ENCODE results near the gene RALGPS2. TPM values are rescaled to one million over a fixed set of nuclear protein-coding genes. Genes with fewer than 3 reads are reported as not detected.
A peak's percentile ranks its signal among the peaks of the same experiment; 100 is the strongest.

The RALGPS2 gene
- total RNA-seq, 1 experiment from 2014 or later = 38.0 TPM

GRCh38 chr1:178692564-178693327 is 32.3 kb upstream of the RALGPS2 start:
- DNase-seq (ENCODE audit: low spot score) = no peak
- CTCF ChIA-PET = interaction anchor here (1.4 kb wide), 1 partner anchor 191 kb away, joined by 4 read pairs; no protein-coding TSS in a partner anchor
- no peaks in the 10 kb centered on the region; the same call in 1 of the 2 replicates for H3K27me3 Mint-ChIP-seq (ENCODE audit: low read depth)
- no peaks in the 10 kb centered on the region for H3K36me3 Mint-ChIP-seq
- no peak for ATAC-seq
- H3K9me3 Mint-ChIP-seq = no peaks in the 10 kb centered on the region
- POLR2A ChIA-PET = no interaction called here
- H3K4me3 Mint-ChIP-seq = no peak overlapping the region
- TF ChIP-seq GRHL2 (CRISPR knock-in tag; IDR thresholded peaks at IDR 0.05; ENCODE audit: insufficient replicate concordance, severe bottlenecking) = no peak
- peaks cover 11% of the 10 kb centered on the region for H3K4me1 Mint-ChIP-seq
- no peak overlapping the region for H3K27ac Mint-ChIP-seq

DNA sequence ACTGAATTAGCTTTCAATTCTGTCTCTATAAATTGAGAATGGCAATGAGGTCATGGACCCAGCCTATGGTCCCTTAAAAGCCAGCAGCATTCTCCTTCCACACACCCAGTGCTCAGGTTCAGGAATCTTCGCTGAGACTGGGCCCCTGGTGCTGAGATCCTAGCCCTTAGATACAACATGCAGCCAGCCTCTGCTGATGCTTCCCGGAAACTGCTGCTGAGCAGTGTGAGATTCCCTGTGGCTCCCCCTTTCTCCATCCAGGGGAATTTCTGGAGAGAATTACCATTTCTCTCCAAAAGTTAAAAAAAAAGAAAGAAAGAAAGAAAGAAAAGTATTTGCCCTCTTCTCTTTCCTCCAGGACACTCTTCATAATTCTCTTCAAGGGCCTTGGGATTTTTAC is 31.7 kb upstream of the RALGPS2 start:
- Mint-ChIP-seq H3K4me3 (no peak overlapping the region), H3K4me1 (peaks cover 11% of the 10 kb centered on the region), H3K27me3 (ENCODE audit: low read depth) (no peaks in the 10 kb centered on the region; the same call in 1 of the 2 replicates), H3K27ac (peak overlapping the region; percentile 36; the same call in 1 of the 2 replicates), H3K36me3 (no peaks in the 10 kb centered on the region), H3K9me3 (no peaks in the 10 kb centered on the region)
- ATAC-seq = peak; percentile 100
- DNase-seq (ENCODE audit: low spot score) = peak; percentile 47
- ChIA-PET CTCF (interaction anchor here (1.4 kb wide), 1 partner anchor 192 kb away, joined by 4 read pairs; no protein-coding TSS in a partner anchor), POLR2A (no interaction called here)
- TF ChIP-seq ZNF416 (CRISPR knock-in tag; IDR thresholded peaks at IDR 0.05) (no peak), ETV6 (CRISPR knock-in tag; IDR thresholded peaks at IDR 0.05) (peak; percentile 58; the same call in 1 of the 2 replicates), USF2 (CRISPR knock-in tag; IDR thresholded peaks at IDR 0.05) (no peak)

DNA sequence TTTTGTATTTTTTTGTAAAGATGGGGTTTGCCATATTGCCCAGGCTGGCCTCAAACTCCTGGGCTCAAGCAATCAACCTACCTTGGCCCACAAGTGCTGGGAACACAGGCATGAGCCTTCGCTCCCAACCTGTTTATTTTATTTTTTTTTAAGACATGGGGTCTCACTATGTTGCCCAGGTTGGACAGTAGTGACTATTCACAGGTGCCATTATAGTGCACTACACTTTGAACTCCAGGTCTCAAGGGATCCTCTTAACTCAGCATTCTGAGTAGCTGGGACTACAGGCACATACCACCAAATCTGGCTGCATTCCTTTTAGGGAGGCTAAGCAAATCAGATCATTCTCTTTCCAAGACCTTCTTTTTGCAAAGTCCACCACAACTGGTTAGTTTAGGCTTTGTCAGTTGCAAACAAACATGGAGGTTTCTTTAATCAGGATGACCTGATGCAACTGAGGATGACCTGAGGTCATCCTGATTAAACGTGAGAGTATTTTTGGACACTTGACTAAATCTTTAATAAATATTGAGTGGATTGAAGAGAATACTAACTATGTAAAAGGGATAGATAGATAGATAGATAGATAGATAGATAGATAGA is 30.0 kb upstream of the RALGPS2 start:
- H3K4me1 Mint-ChIP-seq = peaks cover 11% of the 10 kb centered on the region
- no peak for DNase-seq (ENCODE audit: low spot score)
- H3K4me3 Mint-ChIP-seq = no peak overlapping the region
- peak; percentile 63; the same call in 1 of the 2 replicates for TF ChIP-seq ZNF121 (CRISPR knock-in tag; IDR thresholded peaks at IDR 0.05)
- TF ChIP-seq, protein P1, sequence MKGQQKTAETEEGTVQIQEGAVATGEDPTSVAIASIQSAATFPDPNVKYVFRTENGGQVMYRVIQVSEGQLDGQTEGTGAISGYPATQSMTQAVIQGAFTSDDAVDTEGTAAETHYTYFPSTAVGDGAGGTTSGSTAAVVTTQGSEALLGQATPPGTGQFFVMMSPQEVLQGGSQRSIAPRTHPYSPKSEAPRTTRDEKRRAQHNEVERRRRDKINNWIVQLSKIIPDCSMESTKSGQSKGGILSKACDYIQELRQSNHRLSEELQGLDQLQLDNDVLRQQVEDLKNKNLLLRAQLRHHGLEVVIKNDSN (CRISPR knock-in tag; IDR thresholded peaks at IDR 0.05) = no peak
- no peak for ATAC-seq
- no peaks in the 10 kb centered on the region for H3K36me3 Mint-ChIP-seq
- no peaks in the 10 kb centered on the region; the same call in 1 of the 2 replicates for H3K27me3 Mint-ChIP-seq (ENCODE audit: low read depth)
- no peak overlapping the region for H3K27ac Mint-ChIP-seq
- CTCF ChIA-PET = no interaction called here
- H3K9me3 Mint-ChIP-seq = no peaks in the 10 kb centered on the region
- POLR2A ChIA-PET = no interaction called here

DNA sequence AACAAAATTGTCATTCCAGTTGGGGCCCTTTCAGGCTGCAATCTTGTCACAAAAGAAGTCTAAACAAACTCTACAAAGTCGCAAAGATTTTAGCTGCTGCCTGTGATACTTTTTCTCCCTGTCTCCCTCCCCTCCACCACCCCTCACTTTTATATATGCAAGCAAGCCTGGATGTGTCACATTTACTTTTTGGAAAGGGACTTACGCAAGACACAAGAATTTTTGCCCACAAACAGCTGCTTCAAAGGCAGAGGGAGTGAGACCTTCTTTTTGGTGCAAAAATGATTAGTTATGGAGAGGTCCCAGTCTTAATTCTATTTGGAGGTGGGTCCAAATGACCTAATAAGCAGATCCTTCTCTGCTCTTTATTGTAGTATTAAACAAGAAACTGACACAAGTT is 22.9 kb upstream of the RALGPS2 start:
- H3K27ac Mint-ChIP-seq = no peak overlapping the region
- DNase-seq (ENCODE audit: low spot score) (no peak), ATAC-seq (no peak)
- H3K9me3 Mint-ChIP-seq = no peaks in the 10 kb centered on the region
- H3K36me3 Mint-ChIP-seq = no peaks in the 10 kb centered on the region
- TF ChIP-seq SMAD4 (CRISPR knock-in tag; IDR thresholded peaks at IDR 0.05) = no peak
- TF ChIP-seq FOXP1 (CRISPR knock-in tag; IDR thresholded peaks at IDR 0.05; ENCODE audit: borderline replicate concordance) = no peak
- TF ChIP-seq, protein P2, sequence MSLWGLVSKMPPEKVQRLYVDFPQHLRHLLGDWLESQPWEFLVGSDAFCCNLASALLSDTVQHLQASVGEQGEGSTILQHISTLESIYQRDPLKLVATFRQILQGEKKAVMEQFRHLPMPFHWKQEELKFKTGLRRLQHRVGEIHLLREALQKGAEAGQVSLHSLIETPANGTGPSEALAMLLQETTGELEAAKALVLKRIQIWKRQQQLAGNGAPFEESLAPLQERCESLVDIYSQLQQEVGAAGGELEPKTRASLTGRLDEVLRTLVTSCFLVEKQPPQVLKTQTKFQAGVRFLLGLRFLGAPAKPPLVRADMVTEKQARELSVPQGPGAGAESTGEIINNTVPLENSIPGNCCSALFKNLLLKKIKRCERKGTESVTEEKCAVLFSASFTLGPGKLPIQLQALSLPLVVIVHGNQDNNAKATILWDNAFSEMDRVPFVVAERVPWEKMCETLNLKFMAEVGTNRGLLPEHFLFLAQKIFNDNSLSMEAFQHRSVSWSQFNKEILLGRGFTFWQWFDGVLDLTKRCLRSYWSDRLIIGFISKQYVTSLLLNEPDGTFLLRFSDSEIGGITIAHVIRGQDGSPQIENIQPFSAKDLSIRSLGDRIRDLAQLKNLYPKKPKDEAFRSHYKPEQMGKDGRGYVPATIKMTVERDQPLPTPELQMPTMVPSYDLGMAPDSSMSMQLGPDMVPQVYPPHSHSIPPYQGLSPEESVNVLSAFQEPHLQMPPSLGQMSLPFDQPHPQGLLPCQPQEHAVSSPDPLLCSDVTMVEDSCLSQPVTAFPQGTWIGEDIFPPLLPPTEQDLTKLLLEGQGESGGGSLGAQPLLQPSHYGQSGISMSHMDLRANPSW (CRISPR knock-in tag; conservative IDR thresholded peaks at IDR 0.05; ENCODE audit: low read depth) = no peak
- no peaks in the 10 kb centered on the region for H3K4me1 Mint-ChIP-seq
- H3K27me3 Mint-ChIP-seq (ENCODE audit: low read depth) = no peaks in the 10 kb centered on the region
- POLR2A ChIA-PET = no interaction called here
- CTCF ChIA-PET = no interaction called here
- H3K4me3 Mint-ChIP-seq = no peak overlapping the region

DNA sequence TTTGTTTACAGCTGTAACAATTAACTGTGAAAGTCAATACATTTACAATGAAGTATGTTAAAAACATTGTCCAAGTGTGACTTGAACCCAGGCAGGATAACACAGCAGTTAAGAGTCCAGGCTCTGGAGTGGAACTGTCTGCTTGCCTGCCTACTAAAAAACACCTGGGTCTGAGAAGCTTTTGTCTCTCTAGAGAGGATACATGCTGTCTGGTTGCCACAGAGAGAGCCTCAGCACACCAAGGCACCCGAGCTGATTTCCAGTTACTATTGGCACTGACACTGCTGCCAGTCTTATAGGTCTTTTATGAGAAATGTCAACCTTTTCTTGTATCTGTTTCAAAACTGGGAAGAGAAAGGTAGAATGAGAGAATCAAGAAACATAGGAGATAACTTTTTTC is 20.2 kb upstream of the RALGPS2 start:
- Mint-ChIP-seq H3K27ac (no peak overlapping the region), H3K27me3 (ENCODE audit: low read depth) (no peaks in the 10 kb centered on the region), H3K4me1 (no peaks in the 10 kb centered on the region), H3K36me3 (no peaks in the 10 kb centered on the region), H3K9me3 (no peaks in the 10 kb centered on the region), H3K4me3 (no peak overlapping the region)
- no peak for ATAC-seq
- ChIA-PET CTCF (no interaction called here), POLR2A (no interaction called here)
- no peak for DNase-seq (ENCODE audit: low spot score)
- TF ChIP-seq ATF1 (CRISPR knock-in tag; IDR thresholded peaks at IDR 0.05) = no peak
- TF ChIP-seq, protein P2 (CRISPR knock-in tag; conservative IDR thresholded peaks at IDR 0.05; ENCODE audit: low read depth) = no peak
- TF ChIP-seq ZNF317 (CRISPR knock-in tag; IDR thresholded peaks at IDR 0.05; ENCODE audit: borderline replicate concordance, low read depth) = no peak
- no peak for TF ChIP-seq FOXK1 (CRISPR knock-in tag; IDR thresholded peaks at IDR 0.05)

Data from WTC11 (cell line).